ENCODE data around the gene ZNHIT6.

GRCh38 chr1:85677656-85678055 is 30.6 kb downstream of the ZNHIT6 start:
- TF ChIP-seq CTCF (IDR thresholded peaks at IDR 0.05; ENCODE audit: insufficient read depth, low read length, poor library complexity, severe bottlenecking) (no peak), EZH2phosphoT487 (conservative IDR thresholded peaks at IDR 0.05; ENCODE audit: low read length) (no peak)
